ENCODE measurements around the gene DMAP1. TPM values are rescaled to one million over a fixed set of nuclear protein-coding genes. Genes with fewer than 3 reads are reported as not detected.

DMAP1 gene
- total RNA-seq, 1 donor from 2014 or later: 32.2 TPM

- no peak overlapping the region for H3K27ac ChIP-seq
Measured at GRCh38 chr1:44238660-44239059, 25.4 kb downstream of the DMAP1 start.

GRCh38 chr1:44239331-44239960, 26.2 kb downstream of the DMAP1 start:
- Histone ChIP-seq H3K27me3 (ENCODE audit: low read depth) (no peaks in the 10 kb centered on the region), H3K36me3 (peaks cover 13% of the 10 kb centered on the region), H3K27ac (peak overlapping the region; percentile 69), H3K9me3 (no peaks in the 10 kb centered on the region), H3K4me1 (peaks cover 8% of the 10 kb centered on the region), H3K4me3 (no peak overlapping the region)
- intact Hi-C loops (cut with DNase I): no loop called here
- DNase-seq: peak; percentile 39
- ATAC-seq: no peak
- TF ChIP-seq CTCF (IDR thresholded peaks at IDR 0.05): peak; percentile 7

More at GRCh38 chr1:44238660-44239059, 25.4 kb downstream of the DMAP1 start:
- Histone ChIP-seq H3K4me1 (peaks cover 8% of the 10 kb centered on the region), H3K27me3 (ENCODE audit: low read depth) (no peaks in the 10 kb centered on the region), H3K9me3 (no peaks in the 10 kb centered on the region), H3K36me3 (peaks cover 12% of the 10 kb centered on the region), H3K4me3 (no peak overlapping the region)
- intact Hi-C loops (cut with DNase I): no loop called here
- ATAC-seq (no peak), DNase-seq (no peak)
- TF ChIP-seq CTCF (IDR thresholded peaks at IDR 0.05): no peak

- no peak for TF ChIP-seq CTCF (IDR thresholded peaks at IDR 0.05)
- Histone ChIP-seq H3K4me3 (no peak overlapping the region), H3K36me3 (peaks cover 13% of the 10 kb centered on the region), H3K9me3 (no peaks in the 10 kb centered on the region), H3K27me3 (ENCODE audit: low read depth) (no peaks in the 10 kb centered on the region), H3K4me1 (peaks cover 8% of the 10 kb centered on the region), H3K27ac (peak overlapping the region; percentile 69)
- ATAC-seq: peak; percentile 50 to 60
- peak; percentile 42 for DNase-seq
- intact Hi-C loops (cut with DNase I): no loop called here
Measured at GRCh38 chr1:44239961-44240371, 26.7 kb downstream of the DMAP1 start.

GRCh38 chr1:44240802-44241671, 27.8 kb downstream of the DMAP1 start:
- no peaks in the 10 kb centered on the region for H3K27me3 ChIP-seq (ENCODE audit: low read depth)
- H3K27ac ChIP-seq: peak overlapping the region; percentile 69
- DNase-seq (peak; percentile 30), ATAC-seq (peak; percentile 51 to 78)
- peaks cover 8% of the 10 kb centered on the region for H3K4me1 ChIP-seq
- H3K4me3 ChIP-seq: no peak overlapping the region
- TF ChIP-seq CTCF (IDR thresholded peaks at IDR 0.05): no peak
- no peaks in the 10 kb centered on the region for H3K9me3 ChIP-seq
- intact Hi-C loops (cut with DNase I): no loop called here
- H3K36me3 ChIP-seq: peaks cover 13% of the 10 kb centered on the region

GRCh38 chr1:44242746-44243145, 29.5 kb downstream of the DMAP1 start:
- Histone ChIP-seq H3K36me3 (peaks cover 27% of the 10 kb centered on the region), H3K4me1 (peaks cover 8% of the 10 kb centered on the region), H3K27me3 (ENCODE audit: low read depth) (no peaks in the 10 kb centered on the region), H3K27ac (no peak overlapping the region), H3K9me3 (no peaks in the 10 kb centered on the region), H3K4me3 (no peak overlapping the region)
- DNase-seq (no peak), ATAC-seq (no peak)
- TF ChIP-seq CTCF (IDR thresholded peaks at IDR 0.05): no peak
- intact Hi-C loops (cut with DNase I): no loop called here

Data from lower lobe of right lung (tissue), 2 donors.